Ishikawa (cell line): ENCODE data around the gene MAP3K9.
A peak's percentile ranks its signal among the peaks of the same experiment; 100 is the strongest.

Experiments
- CEBPB ChIP-seq: IDR thresholded peaks from 2 replicates; pipeline ENCODE4 v1.6.1; 2012
- MAX ChIP-seq: IDR thresholded peaks from 2 replicates; pipeline ENCODE4 v1.6.1; 2012
- REST ChIP-seq: IDR thresholded peaks from 2 replicates; pipeline ENCODE4 v1.6.1; 2012; ENCODE audit warnings: low read depth, mild to moderate bottlenecking
- TEAD4 ChIP-seq: IDR thresholded peaks from 2 replicates; pipeline ENCODE4 v1.6.1; 2012
- USF1 ChIP-seq: IDR thresholded peaks from 2 replicates; pipeline ENCODE4 v1.6.1; 2012
- YY1 ChIP-seq: IDR thresholded peaks from 2 replicates; pipeline ENCODE4 v1.6.1; 2012; ENCODE audit warnings: low read depth

- TF ChIP-seq MAX (no peak), YY1 (no peak), REST (peak; percentile 81), TEAD4 (no peak), USF1 (no peak), CEBPB (no peak)
Observed at GRCh38 chr14:70804556-70805162, 4.7 kb downstream of the MAP3K9 start.
